ENCODE results near the gene TCFL5.

DNA sequence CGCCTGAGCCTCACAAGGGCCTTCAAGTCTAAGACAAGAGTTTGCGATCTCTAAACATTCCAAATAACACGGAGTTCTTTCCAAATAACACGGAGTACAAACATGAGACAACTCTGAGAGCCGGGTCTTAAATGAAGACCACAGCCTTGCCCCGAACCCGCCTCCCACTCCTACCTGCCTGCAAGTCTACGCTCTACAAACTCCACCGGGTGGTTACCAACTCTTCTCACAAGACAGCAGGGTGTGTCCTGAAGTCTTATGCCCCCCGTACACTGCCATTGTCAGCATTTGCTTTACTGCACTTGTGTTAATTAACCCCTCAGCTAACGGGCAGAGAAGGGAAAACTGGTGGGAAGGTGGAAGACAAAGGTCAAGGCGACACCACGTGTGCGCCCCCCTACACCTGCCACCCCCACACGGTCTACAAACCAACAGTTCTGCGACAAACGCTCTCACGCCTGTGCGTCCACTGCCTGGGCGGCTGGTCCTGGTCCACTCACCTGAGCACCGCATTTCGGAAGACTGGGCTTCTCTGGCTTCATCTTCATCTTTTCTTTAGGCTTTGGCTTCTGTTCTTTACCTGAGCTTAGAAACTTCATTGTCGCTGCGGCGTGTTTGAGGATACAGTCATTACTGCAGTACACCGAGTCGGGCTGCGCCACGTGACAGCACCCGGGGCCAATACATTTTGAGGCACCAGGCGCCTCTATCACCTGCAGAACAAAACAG is 45.2 kb upstream of the TCFL5 start:
- TF ChIP-seq POLR2A (IDR thresholded peaks at IDR 0.05; ENCODE audit: low read depth, low read length) (no peak), HDAC2 (IDR thresholded peaks at IDR 0.05) (no peak), EZH2 (IDR thresholded peaks at IDR 0.05; ENCODE audit: borderline replicate concordance, control insufficient read depth, low read depth, low read length) (no peak), RAD21 (IDR thresholded peaks at IDR 0.05; ENCODE audit: insufficient read depth, low read depth, low read length) (no peak), SREBF1 (IDR thresholded peaks at IDR 0.05; ENCODE audit: low read length) (no peak), CBX3 (IDR thresholded peaks at IDR 0.05; ENCODE audit: borderline replicate concordance, low read depth) (no peak), KDM1A (IDR thresholded peaks at IDR 0.05; ENCODE audit: borderline replicate concordance) (no peak), FOXM1 (IDR thresholded peaks at IDR 0.05; ENCODE audit: low read depth, low read length) (no peak)
- TF ChIP-seq, protein P1, sequence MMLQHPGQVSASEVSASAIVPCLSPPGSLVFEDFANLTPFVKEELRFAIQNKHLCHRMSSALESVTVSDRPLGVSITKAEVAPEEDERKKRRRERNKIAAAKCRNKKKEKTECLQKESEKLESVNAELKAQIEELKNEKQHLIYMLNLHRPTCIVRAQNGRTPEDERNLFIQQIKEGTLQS (IDR thresholded peaks at IDR 0.05; ENCODE audit: borderline replicate concordance, extremely low read depth, low read depth, low read length) = no peak
- TF ChIP-seq, protein P2, sequence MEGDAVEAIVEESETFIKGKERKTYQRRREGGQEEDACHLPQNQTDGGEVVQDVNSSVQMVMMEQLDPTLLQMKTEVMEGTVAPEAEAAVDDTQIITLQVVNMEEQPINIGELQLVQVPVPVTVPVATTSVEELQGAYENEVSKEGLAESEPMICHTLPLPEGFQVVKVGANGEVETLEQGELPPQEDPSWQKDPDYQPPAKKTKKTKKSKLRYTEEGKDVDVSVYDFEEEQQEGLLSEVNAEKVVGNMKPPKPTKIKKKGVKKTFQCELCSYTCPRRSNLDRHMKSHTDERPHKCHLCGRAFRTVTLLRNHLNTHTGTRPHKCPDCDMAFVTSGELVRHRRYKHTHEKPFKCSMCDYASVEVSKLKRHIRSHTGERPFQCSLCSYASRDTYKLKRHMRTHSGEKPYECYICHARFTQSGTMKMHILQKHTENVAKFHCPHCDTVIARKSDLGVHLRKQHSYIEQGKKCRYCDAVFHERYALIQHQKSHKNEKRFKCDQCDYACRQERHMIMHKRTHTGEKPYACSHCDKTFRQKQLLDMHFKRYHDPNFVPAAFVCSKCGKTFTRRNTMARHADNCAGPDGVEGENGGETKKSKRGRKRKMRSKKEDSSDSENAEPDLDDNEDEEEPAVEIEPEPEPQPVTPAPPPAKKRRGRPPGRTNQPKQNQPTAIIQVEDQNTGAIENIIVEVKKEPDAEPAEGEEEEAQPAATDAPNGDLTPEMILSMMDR (IDR thresholded peaks at IDR 0.05 in 2 of 3, conservative IDR thresholded peaks at IDR 0.05 in 1 of 3; ENCODE audit: control insufficient read depth in 2 of 3, extremely low read depth in 1 of 3, insufficient read depth in 1 of 3, low read depth in 3 of 3, low read length in 3 of 3) = no peak
- TF ChIP-seq, protein P3, sequence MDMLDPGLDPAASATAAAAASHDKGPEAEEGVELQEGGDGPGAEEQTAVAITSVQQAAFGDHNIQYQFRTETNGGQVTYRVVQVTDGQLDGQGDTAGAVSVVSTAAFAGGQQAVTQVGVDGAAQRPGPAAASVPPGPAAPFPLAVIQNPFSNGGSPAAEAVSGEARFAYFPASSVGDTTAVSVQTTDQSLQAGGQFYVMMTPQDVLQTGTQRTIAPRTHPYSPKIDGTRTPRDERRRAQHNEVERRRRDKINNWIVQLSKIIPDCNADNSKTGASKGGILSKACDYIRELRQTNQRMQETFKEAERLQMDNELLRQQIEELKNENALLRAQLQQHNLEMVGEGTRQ (IDR thresholded peaks at IDR 0.05; ENCODE audit: borderline replicate concordance, low read depth, low read length) = no peak
